ENCODE data around the gene AGMO.

AGMO gene

DNA sequence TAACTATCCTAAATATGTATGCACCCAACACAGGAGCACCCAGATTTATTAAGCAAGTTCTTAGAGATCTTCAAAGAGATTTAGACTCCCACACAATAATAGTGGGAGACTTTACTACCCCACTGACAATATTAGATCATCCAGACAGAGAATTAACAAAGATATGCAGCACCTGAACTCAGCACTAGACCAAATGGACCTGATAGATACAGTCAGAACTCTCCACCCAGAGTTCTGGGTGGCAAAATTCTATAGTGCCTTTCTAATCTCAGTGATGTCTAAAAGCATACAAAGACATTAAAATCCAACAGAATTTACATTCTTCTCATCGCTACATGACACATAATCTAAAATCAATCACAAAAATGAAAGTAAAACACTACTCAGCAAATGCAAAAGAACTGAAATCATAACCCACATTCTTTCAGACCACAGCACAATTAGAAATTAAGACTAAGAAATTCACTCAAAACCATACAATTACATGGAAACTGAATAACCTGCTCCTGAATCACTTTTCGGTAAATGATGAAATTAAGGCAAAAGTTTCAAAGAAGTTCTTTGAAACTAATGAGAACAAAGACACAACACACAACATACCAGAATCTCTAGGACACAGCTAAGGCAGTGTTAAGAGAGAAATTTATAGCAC is 183.2 kb downstream of the AGMO start:
- DNase-seq = no peak

DNA sequence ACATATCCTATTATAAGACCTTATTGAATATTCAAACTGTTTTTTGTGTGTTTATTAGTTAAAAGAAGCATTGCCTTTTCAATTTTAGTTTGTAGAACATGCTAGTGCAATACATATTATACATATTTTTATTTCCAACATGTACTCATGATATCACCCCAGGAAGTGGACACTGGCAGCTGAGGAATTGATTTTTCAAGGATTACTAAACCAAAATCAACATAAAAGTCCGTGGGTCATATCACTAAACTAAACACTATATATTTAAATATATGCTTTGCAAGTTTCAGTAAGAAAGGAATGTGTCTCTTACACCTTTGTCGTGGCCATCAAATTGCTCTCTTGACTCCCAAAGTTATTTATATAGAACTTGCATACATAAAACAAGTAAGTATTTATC is 185.2 kb downstream of the AGMO start:
- DNase-seq = no peak

- DNase-seq = peak; percentile 80
Observed at GRCh38 chr7:15370441-15370840, 191.4 kb downstream of the AGMO start.

DNA sequence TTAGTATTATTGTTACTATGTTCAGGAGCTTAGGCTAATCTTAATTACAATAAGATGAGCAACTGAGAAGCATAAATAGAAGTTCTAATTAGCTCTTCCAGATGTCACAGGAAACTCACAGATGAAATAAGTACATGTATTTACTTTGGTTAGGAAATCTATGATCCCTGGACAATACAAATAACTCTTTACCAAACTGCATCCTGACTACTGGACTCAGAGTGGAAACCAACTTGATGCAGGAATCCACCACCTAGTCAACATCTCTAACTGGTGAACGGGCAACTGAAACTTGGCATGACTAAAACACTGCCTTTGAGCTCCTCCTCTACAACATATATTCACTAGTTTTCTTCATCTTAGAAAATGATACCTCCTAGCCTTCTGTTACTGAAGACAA is 193.2 kb downstream of the AGMO start:
- DNase-seq = no peak

- no peak for DNase-seq
Observed at GRCh38 chr7:15367897-15368296, 193.9 kb downstream of the AGMO start.

DNA sequence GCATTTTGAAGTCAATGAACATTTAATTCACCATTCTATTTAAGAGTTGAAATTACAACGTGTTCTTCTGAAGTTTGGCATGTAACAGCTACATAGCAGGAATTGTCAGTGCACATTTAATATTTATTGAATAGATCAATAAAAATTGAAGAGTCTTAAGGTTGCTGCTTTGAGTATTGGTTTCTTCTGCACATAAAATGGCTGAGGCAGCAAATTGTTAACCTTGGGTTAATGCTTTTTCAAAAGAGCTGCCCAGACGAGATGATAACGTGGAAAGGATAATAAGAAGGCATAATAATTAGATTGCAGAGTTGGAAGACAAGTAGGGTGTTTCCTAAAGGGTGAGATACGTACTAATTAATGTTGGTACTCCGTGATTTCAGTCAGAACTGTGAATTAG is 203.7 kb downstream of the AGMO start:
- DNase-seq = no peak

- no peak for DNase-seq
Observed at GRCh38 chr7:15352421-15353206, 209.2 kb downstream of the AGMO start.

DNA sequence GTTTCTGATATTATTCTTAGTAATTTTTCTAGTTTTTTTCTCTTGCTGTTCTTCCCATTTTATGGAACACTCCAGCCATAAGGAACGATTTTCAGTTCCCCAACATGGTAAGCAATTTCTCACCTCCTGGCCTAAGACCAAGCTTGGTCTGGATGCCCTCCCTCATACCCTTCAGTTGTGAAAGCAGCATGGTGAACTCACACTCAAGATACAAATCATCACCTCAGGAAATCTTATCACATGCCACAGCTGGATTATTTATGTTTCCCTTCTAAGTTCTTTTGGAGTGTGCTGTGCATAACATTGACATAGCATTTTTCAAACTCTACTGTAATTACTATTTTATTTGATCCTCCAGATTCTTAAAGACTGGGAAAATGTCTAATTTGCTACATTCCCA is 216.6 kb downstream of the AGMO start:
- DNase-seq = no peak

GRCh38 chr7:15341817-15342216 is 220.0 kb downstream of the AGMO start:
- no peak for DNase-seq

GRCh38 chr7:15336146-15336545 is 225.7 kb downstream of the AGMO start:
- no peak for DNase-seq

- DNase-seq = no peak
Observed at GRCh38 chr7:15335390-15335789, 226.4 kb downstream of the AGMO start.

- DNase-seq = no peak
Observed at GRCh38 chr7:15334536-15335263, 227.1 kb downstream of the AGMO start.

DNA sequence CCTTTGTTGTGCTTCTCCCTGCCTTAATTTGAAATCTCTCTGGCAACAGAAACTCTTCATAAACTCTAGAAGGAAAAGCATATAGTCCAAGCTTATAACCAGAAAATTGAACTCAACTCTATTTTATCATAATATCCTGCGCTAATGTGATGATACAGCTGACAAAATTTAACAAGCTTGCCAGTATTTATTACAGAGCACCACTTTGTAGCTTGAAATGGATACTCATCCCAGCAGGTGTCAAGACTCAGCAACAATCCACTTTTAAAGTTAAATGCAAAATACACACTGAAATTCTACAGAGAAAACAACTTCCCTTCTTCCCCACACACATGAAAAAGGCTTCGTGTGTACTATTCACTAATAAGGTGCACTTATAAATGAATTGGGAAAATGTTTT is 228.9 kb downstream of the AGMO start:
- DNase-seq = no peak

DNA sequence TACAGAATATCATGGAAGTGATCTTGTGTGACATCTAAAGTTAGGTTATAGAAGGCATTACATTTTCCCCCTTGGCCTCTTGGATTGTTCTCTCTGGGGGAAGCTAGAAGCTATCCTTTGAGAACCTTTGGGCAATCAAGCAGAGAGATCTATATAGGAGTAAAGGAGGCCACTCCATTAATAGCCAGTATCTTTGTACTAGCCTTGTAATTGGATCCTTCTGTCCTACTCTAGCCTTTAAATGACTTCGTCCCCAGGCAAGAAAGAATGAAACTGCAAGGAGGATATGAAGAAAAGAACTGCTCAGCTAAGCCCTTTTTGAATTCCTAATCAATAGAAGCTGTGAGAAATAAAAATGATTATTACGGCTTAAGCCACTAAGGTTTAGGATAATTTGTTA is 230.9 kb downstream of the AGMO start:
- DNase-seq = no peak

DNA sequence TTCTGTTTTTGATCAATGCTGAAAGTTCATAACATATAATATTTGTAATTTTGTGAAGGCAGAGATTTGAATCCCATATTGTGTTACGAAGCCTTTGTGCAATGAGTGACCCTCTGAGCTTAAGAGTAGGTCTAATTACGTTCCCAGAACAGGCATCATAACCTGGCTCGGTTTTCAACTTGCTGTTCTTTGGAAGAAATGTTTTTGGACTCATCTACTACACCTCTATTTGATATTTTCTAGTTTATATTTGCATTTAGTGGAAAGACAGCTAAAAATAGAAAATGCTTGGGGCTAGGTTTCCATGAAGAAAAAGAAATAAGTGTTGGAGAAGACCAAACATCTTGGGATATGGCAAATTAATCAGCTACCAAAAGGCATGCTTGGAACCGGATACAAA is 234.8 kb downstream of the AGMO start:
- DNase-seq = no peak

- DNase-seq = peak; percentile 61
Observed at GRCh38 chr7:15326044-15326644, 235.7 kb downstream of the AGMO start.

GRCh38 chr7:15323550-15323949 is 238.3 kb downstream of the AGMO start:
- no peak for DNase-seq

DNA sequence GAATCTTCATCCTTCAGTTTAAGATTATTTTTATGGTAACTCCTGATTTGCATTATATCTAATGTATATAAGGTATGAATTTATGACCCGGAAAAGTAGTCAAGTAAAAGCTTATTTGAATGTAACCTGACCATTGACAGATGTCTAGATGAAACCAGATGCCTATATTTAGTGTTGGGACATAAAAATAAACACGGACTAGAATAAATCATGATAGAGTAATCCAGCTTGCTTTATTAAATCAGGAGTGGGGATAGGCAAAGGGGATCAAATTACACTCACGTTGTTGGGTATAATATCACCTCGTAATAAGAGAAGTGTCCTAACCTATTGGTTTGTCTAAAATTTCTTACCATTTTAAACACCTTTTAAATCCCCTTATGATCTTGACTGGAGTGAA is 244.6 kb downstream of the AGMO start:
- DNase-seq = no peak

DNA sequence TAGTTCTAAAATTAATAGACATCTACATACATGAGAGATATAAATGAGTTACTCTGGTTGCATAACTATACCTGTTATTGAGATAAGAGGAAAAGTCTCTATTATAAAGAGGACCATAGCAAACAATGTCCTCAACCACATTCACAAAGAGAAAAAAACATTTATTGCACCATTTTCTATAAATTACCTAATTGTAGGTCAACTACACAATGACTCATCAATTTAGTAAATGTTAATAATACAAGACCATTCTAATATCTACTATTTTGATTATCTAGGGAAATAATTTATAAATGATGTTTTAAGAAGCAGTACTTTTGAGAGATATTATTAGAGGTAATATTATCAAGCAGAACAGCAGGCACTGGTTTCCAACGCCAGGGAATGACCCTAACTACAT is 246.1 kb downstream of the AGMO start:
- DNase-seq = no peak

- no peak for DNase-seq
Observed at GRCh38 chr7:15314922-15315321, 246.9 kb downstream of the AGMO start.

DNA sequence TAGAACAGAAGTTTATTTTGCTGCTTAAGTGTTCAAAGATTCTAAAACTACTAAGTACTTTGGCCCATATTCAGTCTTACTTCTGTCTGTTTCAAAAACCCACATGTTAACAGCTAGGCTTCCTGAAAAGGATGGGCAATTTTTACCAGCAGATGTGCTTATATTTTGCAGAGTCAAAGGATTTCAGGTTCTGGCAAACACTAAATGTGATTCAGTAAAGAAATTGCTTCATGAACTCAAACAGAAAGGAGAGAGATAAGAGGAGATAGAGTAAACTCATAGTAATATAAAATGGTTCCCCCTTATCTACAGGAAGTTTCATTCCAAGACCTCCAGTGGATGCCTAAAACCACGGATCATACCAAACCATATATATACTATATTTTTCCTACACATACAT is 248.5 kb downstream of the AGMO start:
- DNase-seq = no peak

DNA sequence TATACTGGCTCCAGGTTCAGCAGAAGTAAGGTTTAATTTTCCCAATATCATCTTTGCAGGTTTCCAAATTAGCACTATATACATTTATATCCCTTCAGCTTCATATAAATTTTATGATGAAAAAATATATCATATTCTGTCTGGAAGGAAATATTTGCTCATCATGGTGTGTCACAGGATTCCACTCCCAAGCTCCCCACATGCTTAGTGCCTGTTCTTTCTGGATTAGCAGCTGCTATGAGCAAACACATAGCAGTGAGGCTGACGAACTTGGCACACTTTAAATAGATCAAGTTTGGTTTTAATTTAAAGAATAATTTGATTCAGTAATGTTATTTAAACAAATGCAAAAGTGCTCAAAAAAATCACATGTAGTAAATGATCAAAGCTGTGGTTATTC is 251.9 kb downstream of the AGMO start:
- DNase-seq = no peak

- no peak for DNase-seq
Observed at GRCh38 chr7:15308821-15309220, 253.0 kb downstream of the AGMO start.

DNA sequence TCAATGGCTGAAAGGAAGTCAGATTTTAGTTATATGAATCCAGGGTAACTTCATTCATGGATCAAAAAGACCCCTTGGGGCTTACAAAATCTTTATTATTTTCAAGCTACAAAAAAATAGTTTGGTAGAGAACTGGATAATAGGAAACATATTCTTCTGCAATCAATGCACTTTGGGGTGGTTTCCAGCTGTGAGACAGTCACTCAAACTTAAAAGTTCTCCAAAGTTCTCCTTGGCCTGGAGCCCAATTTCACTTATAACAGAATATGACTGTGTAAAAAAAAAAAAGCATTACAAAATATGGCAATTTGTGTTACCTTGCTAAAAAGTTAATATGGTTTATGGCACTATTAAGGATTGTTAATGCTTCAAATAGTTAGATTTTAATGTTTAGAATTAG is 255.5 kb downstream of the AGMO start:
- DNase-seq = no peak

Measured in midbrain (tissue), 1 donor.